MM.1S (cell line): ENCODE results near the gene CARD9.
A peak's percentile ranks its signal among the peaks of the same experiment; 100 is the strongest.

Source experiments
- DNase-seq: peaks from one replicate; pipeline ENCODE4 v3.0.0-alpha.2; 2015
- H2AFZ ChIP-seq: fragments of 300-600 bp; sonication (generic); 2 replicates; pipeline ENCODE4 v1.6.0; 2016; ENCODE audit warnings: antibody characterized with exemption, low read length
- H3F3A ChIP-seq: fragments of 300-600 bp; sonication (generic); 2 replicates; pipeline ENCODE4 v1.6.1; 2016; ENCODE audit warnings: mild to moderate bottlenecking, antibody characterized with exemption, low read length, moderate library complexity, mixed read lengths; ENCODE audit not compliant: insufficient read depth
- H3K27ac ChIP-seq: fragments of 300-600 bp; sonication (generic); 2 replicates; pipeline ENCODE4 v1.5.1; 2016; ENCODE audit warnings: mild to moderate bottlenecking, low read length
- H3K27me3 ChIP-seq: fragments of 300-600 bp; sonication (generic); replicated peaks from 2 replicates; pipeline ENCODE4 v1.6.0; 2016; ENCODE audit warnings: low read length; ENCODE audit not compliant: insufficient read depth
- H3K36me3 ChIP-seq: fragments of 300-600 bp; sonication (generic); replicated peaks from 2 replicates; pipeline ENCODE4 v1.6.1; 2016; ENCODE audit warnings: mild to moderate bottlenecking, low read length, mixed read lengths; ENCODE audit not compliant: insufficient read depth
- H3K4me1 ChIP-seq: fragments of 300-600 bp; sonication (generic); 2 replicates; pipeline ENCODE4 v1.6.1; 2016; ENCODE audit warnings: low read length, mixed read lengths
- H3K4me2 ChIP-seq: fragments of 300-600 bp; sonication (generic); 2 replicates; pipeline ENCODE4 v1.6.0; 2016; ENCODE audit warnings: low read depth, low read length
- H3K4me3 ChIP-seq: fragments of 300-600 bp; sonication (generic); 2 replicates; pipeline ENCODE4 v1.5.1; 2016; ENCODE audit warnings: low read length, mixed read lengths
- H3K79me2 ChIP-seq: fragments of 300-600 bp; sonication (generic); 2 replicates; pipeline ENCODE4 v1.6.1; 2016; ENCODE audit warnings: mixed run types, low read length, mixed read lengths
- H3K9ac ChIP-seq: fragments of 300-600 bp; sonication (generic); 2 replicates; pipeline ENCODE4 v1.6.1; 2016; ENCODE audit warnings: low read length, mixed read lengths
- H3K9me2 ChIP-seq: fragments of 300-600 bp; sonication (generic); replicated peaks from 2 replicates; pipeline ENCODE4 v1.6.1; 2016; ENCODE audit warnings: mild to moderate bottlenecking, low read length, mixed read lengths; ENCODE audit not compliant: insufficient read depth
- H3K9me3 ChIP-seq: fragments of 300-600 bp; sonication (generic); replicated peaks from 2 replicates; pipeline ENCODE4 v1.6.1; 2016; ENCODE audit warnings: mild to moderate bottlenecking, low read length, mixed read lengths; ENCODE audit not compliant: insufficient read depth
- H4K20me1 ChIP-seq: fragments of 300-600 bp; sonication (generic); 2 replicates; pipeline ENCODE4 v1.6.1; 2016; ENCODE audit warnings: mild to moderate bottlenecking, low read length, moderate library complexity, mixed read lengths; ENCODE audit not compliant: insufficient read depth
- CTCF ChIP-seq: fragments of 300-600 bp; sonication (generic); IDR thresholded peaks from 2 replicates; pipeline ENCODE4 v1.5.1; 2016; ENCODE audit warnings: antibody characterized with exemption, low read length, mixed read lengths
- EZH2 ChIP-seq: fragments of 300-600 bp; sonication (generic); optimal IDR thresholded peaks from 2 replicates; pipeline ENCODE3; 2017; ENCODE audit warnings: low read depth, mild to moderate bottlenecking, antibody characterized with exemption, low read length, mixed read lengths
- EZH2phosphoT487 ChIP-seq: fragments of 300-600 bp; sonication (generic); IDR thresholded peaks from 2 replicates; pipeline ENCODE4 v1.6.1; 2018; ENCODE audit warnings: antibody characterized with exemption, low read length

The CARD9 gene

GRCh38 chr9:136331556-136332481, 41.6 kb downstream of the CARD9 start:
- Histone ChIP-seq H3K9ac (no peak overlapping the region), H3K9me3 (no peaks in the 10 kb centered on the region), H3K27me3 (peaks cover 92% of the 10 kb centered on the region), H2AFZ (no peak overlapping the region), H3K4me3 (no peak overlapping the region), H3K4me1 (peaks cover 6% of the 10 kb centered on the region; the same call in 1 of the 2 replicates), H3K27ac (no peak overlapping the region), H3K4me2 (peak overlapping the region; percentile 18; the same call in 1 of the 2 replicates), H4K20me1 (no peaks in the 10 kb centered on the region), H3K36me3 (no peaks in the 10 kb centered on the region), H3F3A (no peaks in the 10 kb centered on the region), H3K9me2 (no peaks in the 10 kb centered on the region), H3K79me2 (no peaks in the 10 kb centered on the region)
- TF ChIP-seq CTCF (no peak), EZH2phosphoT487 (no peak), EZH2 (peak; percentile 30)
- no peak for DNase-seq

- no peak for DNase-seq
- no peak overlapping the region for H3K4me2 ChIP-seq
- peaks cover 6% of the 10 kb centered on the region; the same call in 1 of the 2 replicates for H3K4me1 ChIP-seq
- no peaks in the 10 kb centered on the region for H3F3A ChIP-seq
- H2AFZ ChIP-seq = no peak overlapping the region
- no peaks in the 10 kb centered on the region for H3K9me3 ChIP-seq
- H3K36me3 ChIP-seq = no peaks in the 10 kb centered on the region
- H4K20me1 ChIP-seq = no peaks in the 10 kb centered on the region
- peaks cover 92% of the 10 kb centered on the region for H3K27me3 ChIP-seq
- no peak overlapping the region for H3K27ac ChIP-seq
- no peak for TF ChIP-seq EZH2
- no peaks in the 10 kb centered on the region for H3K79me2 ChIP-seq
- H3K9ac ChIP-seq = no peak overlapping the region
- no peak overlapping the region for H3K4me3 ChIP-seq
- no peaks in the 10 kb centered on the region for H3K9me2 ChIP-seq
Observed at GRCh38 chr9:136331030-136331429, 42.4 kb downstream of the CARD9 start.

GRCh38 chr9:136330406-136330990, 43.0 kb downstream of the CARD9 start:
- Histone ChIP-seq H3K79me2 (no peaks in the 10 kb centered on the region), H2AFZ (no peak overlapping the region), H3K4me1 (peaks cover 6% of the 10 kb centered on the region; the same call in 1 of the 2 replicates), H3K36me3 (no peaks in the 10 kb centered on the region), H3K4me2 (no peak overlapping the region), H3K27ac (no peak overlapping the region), H4K20me1 (no peaks in the 10 kb centered on the region), H3K9me3 (no peaks in the 10 kb centered on the region), H3K9me2 (no peaks in the 10 kb centered on the region), H3K27me3 (peaks cover 92% of the 10 kb centered on the region), H3K9ac (no peak overlapping the region), H3F3A (no peaks in the 10 kb centered on the region), H3K4me3 (no peak overlapping the region)
- TF ChIP-seq EZH2phosphoT487 (no peak), CTCF (no peak), EZH2 (no peak)
- no peak for DNase-seq
